ENCODE results near the gene CD47. TPM values are rescaled to one million over a fixed set of nuclear protein-coding genes. Genes with fewer than 3 reads are reported as not detected.

The CD47 gene
- total RNA-seq, 3 donors from 2014 or later, result 68.5 to 83.0 (median 73.2) TPM

DNA sequence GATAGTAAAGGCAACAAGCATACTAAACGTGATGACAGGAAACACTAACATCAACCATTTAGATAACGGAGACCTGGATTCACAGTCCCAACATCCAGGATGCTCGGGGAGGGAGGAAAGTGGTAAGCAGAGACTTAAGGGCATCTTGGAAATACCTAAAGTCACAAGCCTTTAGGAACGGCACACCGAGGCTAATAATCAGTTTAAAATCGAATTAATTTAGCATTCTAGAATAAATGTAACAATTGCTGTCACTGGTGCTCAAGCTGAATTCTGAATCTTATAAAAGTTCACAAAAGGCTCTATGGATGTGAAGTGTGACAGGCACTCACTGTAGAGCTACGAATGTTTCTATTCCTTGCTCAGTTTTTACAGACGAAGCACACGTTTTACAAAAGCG, 1.3 kb downstream of the CD47 start:
- TF ChIP-seq, protein P1, sequence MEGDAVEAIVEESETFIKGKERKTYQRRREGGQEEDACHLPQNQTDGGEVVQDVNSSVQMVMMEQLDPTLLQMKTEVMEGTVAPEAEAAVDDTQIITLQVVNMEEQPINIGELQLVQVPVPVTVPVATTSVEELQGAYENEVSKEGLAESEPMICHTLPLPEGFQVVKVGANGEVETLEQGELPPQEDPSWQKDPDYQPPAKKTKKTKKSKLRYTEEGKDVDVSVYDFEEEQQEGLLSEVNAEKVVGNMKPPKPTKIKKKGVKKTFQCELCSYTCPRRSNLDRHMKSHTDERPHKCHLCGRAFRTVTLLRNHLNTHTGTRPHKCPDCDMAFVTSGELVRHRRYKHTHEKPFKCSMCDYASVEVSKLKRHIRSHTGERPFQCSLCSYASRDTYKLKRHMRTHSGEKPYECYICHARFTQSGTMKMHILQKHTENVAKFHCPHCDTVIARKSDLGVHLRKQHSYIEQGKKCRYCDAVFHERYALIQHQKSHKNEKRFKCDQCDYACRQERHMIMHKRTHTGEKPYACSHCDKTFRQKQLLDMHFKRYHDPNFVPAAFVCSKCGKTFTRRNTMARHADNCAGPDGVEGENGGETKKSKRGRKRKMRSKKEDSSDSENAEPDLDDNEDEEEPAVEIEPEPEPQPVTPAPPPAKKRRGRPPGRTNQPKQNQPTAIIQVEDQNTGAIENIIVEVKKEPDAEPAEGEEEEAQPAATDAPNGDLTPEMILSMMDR (IDR thresholded peaks at IDR 0.05), result no peak
- Histone ChIP-seq H3K36me3 (ENCODE audit: low read depth) (no peaks in the 10 kb centered on the region), H3K4me3 (peak overlapping the region; percentile 96), H3K9me3 (no peaks in the 10 kb centered on the region), H3K4me1 (ENCODE audit: low read depth) (peaks cover 28% of the 10 kb centered on the region)
- no peak for ATAC-seq
- peak in 1 of 3 donors; percentile 23 for DNase-seq
- intact Hi-C loops (cut with DNase I, micrococcal nuclease), result no loop called here

DNA sequence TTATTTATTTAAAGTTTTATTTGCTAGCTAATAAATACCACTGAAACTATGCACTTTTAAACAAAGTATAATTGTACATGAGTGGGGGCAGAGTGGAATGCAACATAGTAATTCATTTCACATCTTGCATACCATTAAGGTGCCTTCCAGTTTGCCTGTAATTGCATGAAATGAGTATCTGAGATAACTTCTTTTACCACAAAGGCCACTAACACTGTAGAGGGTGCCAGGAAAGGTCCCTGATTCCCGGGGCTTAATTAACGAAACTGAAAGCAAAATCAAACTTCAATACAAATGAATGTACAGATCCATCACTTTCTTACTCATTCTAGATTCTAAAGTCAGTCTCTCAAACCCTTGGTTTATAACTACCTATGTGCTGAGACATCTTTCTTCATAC, 2.1 kb downstream of the CD47 start:
- intact Hi-C loops (cut with DNase I, micrococcal nuclease), result no loop called here
- no peaks in the 10 kb centered on the region for H3K36me3 ChIP-seq (ENCODE audit: low read depth)
- peaks cover 28% of the 10 kb centered on the region for H3K4me1 ChIP-seq (ENCODE audit: low read depth)
- TF ChIP-seq, protein P1 (IDR thresholded peaks at IDR 0.05), result no peak
- DNase-seq (no peak), ATAC-seq (no peak)
- H3K4me3 ChIP-seq, result no peak overlapping the region
- H3K9me3 ChIP-seq, result no peaks in the 10 kb centered on the region

DNA sequence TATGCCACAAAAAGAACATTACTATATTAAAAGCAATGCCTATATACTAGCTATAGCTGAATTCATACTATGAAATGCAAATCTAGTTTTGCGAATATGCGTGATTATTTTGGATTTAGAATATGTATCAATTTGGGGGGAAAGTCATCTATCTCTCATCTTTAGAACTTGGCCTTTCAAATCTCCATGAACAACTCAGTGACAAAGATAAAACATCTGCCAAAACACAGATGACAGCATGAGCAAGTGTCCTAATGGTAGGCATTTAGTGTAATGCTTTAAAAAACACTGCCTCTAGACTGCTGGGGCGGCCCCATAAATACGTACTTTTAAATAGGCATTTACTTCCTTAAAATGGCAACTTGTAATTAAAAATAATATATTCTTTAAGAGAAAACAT, 2.7 kb downstream of the CD47 start:
- no peak for DNase-seq
- no peak overlapping the region for H3K4me3 ChIP-seq
- no peaks in the 10 kb centered on the region for H3K9me3 ChIP-seq
- TF ChIP-seq, protein P1 (IDR thresholded peaks at IDR 0.05), result no peak
- no peak for ATAC-seq
- intact Hi-C loops (cut with DNase I, micrococcal nuclease), result no loop called here
- H3K36me3 ChIP-seq (ENCODE audit: low read depth), result no peaks in the 10 kb centered on the region
- peaks cover 28% of the 10 kb centered on the region for H3K4me1 ChIP-seq (ENCODE audit: low read depth)

DNA sequence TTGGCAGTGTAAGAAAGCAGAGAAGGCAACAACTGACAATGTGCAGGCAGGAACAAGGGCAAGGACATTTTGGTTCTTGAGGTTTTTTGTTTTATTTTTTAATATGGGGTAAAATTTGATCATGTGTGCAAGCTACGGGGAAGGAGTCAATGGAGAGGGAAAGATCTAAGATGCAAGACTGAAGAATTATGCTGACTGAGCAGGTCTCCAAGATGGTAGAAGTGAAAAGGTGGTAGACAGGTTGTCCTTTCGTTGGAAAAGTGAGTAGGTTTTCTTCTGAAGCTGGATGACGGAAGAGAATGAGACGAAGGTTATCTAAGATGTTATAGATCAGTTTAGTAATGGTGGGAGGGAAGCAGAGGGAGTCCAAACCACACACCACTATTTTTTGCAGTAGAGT, 4.2 kb downstream of the CD47 start:
- H3K9me3 ChIP-seq, result no peaks in the 10 kb centered on the region
- intact Hi-C loops (cut with DNase I, micrococcal nuclease), result no loop called here
- no peak for DNase-seq
- no peak overlapping the region for H3K4me3 ChIP-seq
- peaks cover 28% of the 10 kb centered on the region for H3K4me1 ChIP-seq (ENCODE audit: low read depth)
- ATAC-seq, result no peak
- H3K36me3 ChIP-seq (ENCODE audit: low read depth), result no peaks in the 10 kb centered on the region
- TF ChIP-seq, protein P1 (IDR thresholded peaks at IDR 0.05), result no peak

DNA sequence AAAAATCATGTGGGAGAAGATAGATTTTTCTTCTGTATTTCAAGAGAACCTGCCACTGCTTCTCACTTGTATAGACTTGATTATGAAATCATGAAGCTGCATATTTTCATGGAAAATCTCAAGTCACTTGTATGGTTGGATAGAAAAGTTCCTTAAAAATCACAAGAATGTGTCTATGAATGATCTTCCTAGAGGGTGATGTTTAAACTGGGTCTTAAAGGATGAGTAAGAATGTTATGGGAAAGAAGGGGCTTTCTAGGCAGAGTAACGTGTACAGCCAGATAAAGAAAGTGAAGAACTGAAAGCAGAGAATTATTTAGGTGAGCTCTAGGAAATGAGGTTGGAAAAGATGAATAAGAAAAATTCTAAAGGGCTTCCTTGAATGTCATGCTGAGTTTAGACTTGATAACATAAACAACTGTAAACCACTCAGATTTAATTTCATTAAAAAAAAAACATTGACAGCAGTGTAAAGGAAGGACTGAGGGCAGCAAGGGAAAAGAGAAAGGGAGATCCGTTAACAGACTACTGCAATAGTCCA, 5.0 kb downstream of the CD47 start:
- Histone ChIP-seq H3K4me3 (no peak overlapping the region), H3K4me1 (ENCODE audit: low read depth) (peaks cover 28% of the 10 kb centered on the region), H3K9me3 (no peaks in the 10 kb centered on the region), H3K36me3 (ENCODE audit: low read depth) (no peaks in the 10 kb centered on the region)
- DNase-seq (no peak), ATAC-seq (no peak)
- intact Hi-C loops (cut with DNase I, micrococcal nuclease), result no loop called here
- TF ChIP-seq, protein P1 (IDR thresholded peaks at IDR 0.05), result no peak

DNA sequence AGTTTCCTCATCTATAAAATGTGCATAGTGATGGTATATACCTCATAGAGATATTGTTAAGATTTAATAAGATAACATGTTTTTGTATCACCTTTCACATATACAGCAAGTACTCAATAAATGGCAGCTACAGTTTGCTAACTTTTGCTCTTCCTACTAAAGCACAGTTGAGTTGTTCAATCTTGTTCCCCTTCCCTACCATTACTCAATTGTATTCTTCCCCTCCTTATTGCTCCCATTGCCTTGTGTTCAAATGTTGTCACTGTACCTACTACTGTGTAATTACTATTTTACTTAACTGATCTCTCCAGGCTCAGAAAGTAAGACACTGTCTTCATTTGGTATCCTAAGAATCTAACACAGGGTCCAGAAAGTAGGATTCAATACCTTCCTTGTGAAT, 5.5 kb downstream of the CD47 start:
- no peak for DNase-seq
- Histone ChIP-seq H3K9me3 (no peaks in the 10 kb centered on the region), H3K4me3 (no peak overlapping the region), H3K36me3 (ENCODE audit: low read depth) (no peaks in the 10 kb centered on the region), H3K4me1 (ENCODE audit: low read depth) (peaks cover 28% of the 10 kb centered on the region)
- TF ChIP-seq, protein P1 (IDR thresholded peaks at IDR 0.05), result no peak
- no peak for ATAC-seq
- intact Hi-C loops (cut with DNase I, micrococcal nuclease), result no loop called here

Data from mucosa of descending colon (tissue), 3 donors.